HK-2 (cell line): ENCODE data around the gene MAML2.

Experiments used
- DNase-seq: peaks from one replicate; pipeline ENCODE4 v3.0.0-alpha.2; 2018; ENCODE audit not compliant: unreplicated experiment

MAML2 gene

GRCh38 chr11:96126917-96127595, 215.9 kb downstream of the MAML2 start:
- no peak for DNase-seq

- no peak for DNase-seq
Measured at GRCh38 chr11:96125400-96125799, 217.6 kb downstream of the MAML2 start.

- no peak for DNase-seq
Measured at GRCh38 chr11:96124155-96124554, 218.8 kb downstream of the MAML2 start.

GRCh38 chr11:96123301-96123700, 219.7 kb downstream of the MAML2 start:
- no peak for DNase-seq

GRCh38 chr11:96122601-96123074, 220.4 kb downstream of the MAML2 start:
- no peak for DNase-seq

- no peak for DNase-seq
Measured at GRCh38 chr11:96119211-96119610, 223.8 kb downstream of the MAML2 start.

- no peak for DNase-seq
Measured at GRCh38 chr11:96116376-96116775, 226.6 kb downstream of the MAML2 start.

- no peak for DNase-seq
Measured at GRCh38 chr11:96114178-96115064, 228.6 kb downstream of the MAML2 start.

GRCh38 chr11:96113193-96113681, 229.8 kb downstream of the MAML2 start:
- DNase-seq, result no peak

GRCh38 chr11:96112192-96113128, 230.5 kb downstream of the MAML2 start:
- DNase-seq, result no peak

GRCh38 chr11:96111308-96111707, 231.7 kb downstream of the MAML2 start:
- no peak for DNase-seq

- DNase-seq, result no peak
Measured at GRCh38 chr11:96110302-96110701, 232.7 kb downstream of the MAML2 start.

GRCh38 chr11:96109331-96110030, 233.5 kb downstream of the MAML2 start:
- DNase-seq, result no peak

- DNase-seq, result no peak
Measured at GRCh38 chr11:96107143-96107824, 235.7 kb downstream of the MAML2 start.

- no peak for DNase-seq
Measured at GRCh38 chr11:96106645-96107044, 236.3 kb downstream of the MAML2 start.

- DNase-seq, result no peak
Measured at GRCh38 chr11:96105944-96106343, 237.1 kb downstream of the MAML2 start.

GRCh38 chr11:96105197-96105895, 237.6 kb downstream of the MAML2 start:
- no peak for DNase-seq

GRCh38 chr11:96104496-96104895, 238.5 kb downstream of the MAML2 start:
- DNase-seq, result no peak

GRCh38 chr11:96103721-96104120, 239.3 kb downstream of the MAML2 start:
- DNase-seq, result no peak

- no peak for DNase-seq
Measured at GRCh38 chr11:96103102-96103501, 239.9 kb downstream of the MAML2 start.
